Activated effector memory CD4-positive, alpha-beta T cell treated with anti-CD3 and anti-CD28 coated beads, Interleukin-2, amount 50 U/mL, for 16 hours (primary cell): ENCODE results near the gene XAGE1B.
"Not testable (repeated sequence)": the region's sequence is repeated elsewhere in the genome, so short reads cannot be mapped to it uniquely, and the experiment has no call there.

Experiments used
- DNase-seq: peaks from one replicate; pipeline ENCODE4 v3.0.0-alpha.2; 2020

XAGE1B gene

DNA sequence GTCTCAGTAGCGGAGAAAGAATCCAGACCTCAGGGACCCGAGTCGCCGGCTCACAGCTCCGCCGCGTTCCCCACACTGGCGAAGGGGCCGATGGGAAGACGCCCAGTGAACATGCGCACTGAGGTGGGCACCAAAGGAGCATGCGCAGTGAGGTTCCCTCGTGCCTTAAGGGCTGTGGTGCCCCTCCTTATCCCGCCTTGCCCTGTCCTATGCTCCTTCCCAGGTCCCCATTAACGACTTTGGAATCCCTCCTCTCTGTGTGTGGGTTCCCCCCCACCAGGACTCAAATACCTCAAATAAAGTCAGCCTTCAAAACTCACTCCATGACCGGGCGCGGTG is at the start of gene XAGE1B:
TSS of gene XAGE1B (minus strand) at position 77 of the 339 bp plus-strand sequence. CDS start 1,536 bp downstream, outside the sequence.
- DNase-seq: not testable (repeated sequence)

DNA sequence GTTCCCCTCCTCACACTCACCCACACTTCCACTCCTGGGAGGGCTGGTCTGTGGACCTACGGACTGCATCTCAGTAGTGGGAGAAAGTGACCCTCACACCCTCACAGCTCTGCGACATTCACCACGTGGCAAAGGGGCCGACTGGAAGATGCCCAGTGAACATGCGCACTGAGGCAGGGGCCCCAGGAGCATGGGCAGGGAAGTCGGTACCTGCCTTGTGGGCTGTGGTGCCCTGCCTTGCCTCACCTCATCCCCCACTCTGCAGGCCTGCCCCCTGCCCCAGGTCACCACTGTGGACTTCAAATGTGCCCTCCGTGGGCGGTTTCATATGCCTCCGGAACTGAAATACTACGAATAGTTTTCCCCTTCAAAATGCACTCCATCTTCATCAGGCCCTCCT is 46.2 kb upstream of the XAGE1B start:
- no peak for DNase-seq

DNA sequence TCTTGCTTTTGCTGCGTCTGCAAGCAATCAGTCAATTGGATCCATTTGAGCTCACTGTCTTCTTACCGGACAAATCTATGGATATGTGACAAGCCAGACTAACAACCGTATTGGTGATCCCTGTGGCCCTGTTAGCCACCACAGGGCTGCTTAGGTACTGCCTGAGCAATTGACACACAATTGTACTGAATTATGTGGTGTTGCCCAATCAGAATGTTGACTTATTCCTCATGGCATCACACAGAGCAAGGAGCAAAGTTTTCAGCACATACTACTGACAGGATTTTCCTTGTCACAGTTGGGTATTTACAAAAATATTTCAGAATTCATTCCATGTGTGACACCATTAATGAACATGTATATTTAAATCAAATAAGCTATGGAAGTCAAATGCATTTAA is 41.3 kb upstream of the XAGE1B start:
- no peak for DNase-seq

DNA sequence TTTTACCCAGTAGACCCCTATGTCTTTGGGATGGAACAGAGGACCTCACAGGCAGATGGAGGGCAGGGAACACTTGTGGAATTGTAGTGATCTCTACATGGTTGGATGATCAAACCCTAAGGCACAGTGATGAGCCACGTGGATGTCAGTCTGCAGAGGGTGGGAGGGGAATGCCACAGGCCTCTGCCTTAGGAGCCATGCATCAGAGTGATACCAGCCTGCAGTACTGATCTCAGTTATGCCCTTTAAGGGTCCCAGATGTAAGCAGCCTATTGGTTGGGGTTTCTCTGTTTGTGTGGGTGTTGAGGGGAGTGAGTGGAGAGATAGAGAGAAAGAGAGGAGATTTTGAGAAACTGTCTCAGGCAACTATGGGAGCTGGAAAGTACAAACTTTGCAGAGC is 39.9 kb upstream of the XAGE1B start:
- DNase-seq: no peak

DNA sequence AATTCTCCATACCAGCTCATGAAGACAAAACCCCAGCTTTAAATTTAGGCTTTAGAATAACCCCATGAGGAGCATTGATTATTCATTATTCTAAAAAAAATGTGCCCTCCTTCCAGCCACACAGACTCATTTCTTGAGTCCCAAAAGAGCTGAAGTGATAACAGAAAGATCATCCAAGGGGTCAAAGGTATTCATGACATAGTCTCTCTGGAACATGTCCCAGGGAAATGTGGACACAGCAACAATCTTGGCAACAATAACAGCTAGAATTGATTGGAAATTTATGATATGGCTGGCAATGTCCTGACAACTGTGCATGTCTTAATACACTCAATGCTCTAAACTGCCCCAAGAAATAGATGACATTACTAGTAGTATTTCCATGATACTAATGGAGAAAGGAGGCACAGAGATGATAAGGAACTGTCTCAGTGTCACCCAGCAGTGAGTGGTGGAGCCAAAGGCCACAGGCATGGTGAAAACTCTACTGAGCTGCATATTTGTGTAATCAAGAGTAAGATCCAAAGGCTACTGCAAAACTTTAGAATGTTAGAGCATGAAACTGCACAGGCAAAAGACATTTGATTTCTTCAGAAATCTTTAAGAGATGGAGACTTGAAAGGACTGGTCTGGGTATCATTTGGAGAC is 37.3 kb upstream of the XAGE1B start:
- DNase-seq: no peak

DNA sequence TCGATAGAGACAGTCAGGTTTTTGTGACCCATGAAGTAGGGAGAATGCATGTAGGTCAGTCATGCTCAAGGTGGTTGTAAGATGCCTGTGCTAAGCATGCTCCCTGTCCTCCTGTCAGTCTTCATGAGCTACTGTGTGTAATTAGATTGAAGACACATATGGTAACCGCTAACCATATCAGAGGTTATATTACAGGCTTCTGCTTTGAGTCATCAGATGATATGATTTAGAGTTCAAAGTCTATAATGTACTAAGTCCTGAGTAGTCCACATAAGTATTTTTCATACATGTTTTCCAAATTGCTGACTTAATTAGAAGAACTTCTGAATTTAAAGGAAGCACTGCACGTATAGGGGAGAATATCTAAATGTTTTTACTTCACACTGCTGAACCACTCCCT is 31.9 kb upstream of the XAGE1B start:
- DNase-seq: not testable (repeated sequence)

- DNase-seq: no peak
These were observed 27.4 kb upstream of the XAGE1B start for GRCh38 chrX:52544147-52544840.

DNA sequence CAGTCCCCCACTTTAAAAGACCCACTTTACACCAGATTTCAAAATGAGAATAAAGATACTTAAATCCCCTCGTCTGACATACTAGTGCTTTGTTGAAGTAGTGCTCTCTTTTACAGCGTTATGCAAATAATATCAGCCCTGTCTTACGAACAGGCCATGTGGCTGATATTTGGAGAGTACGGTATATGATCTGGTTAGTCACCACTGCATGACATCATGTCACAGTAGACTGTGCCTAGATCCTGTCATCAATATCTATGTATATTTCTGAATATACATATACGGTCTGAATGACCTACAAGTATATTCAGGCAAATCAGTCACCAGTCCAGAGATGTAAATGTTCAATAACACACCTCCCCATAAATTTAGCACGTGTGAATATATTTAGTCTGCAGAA is 25.4 kb upstream of the XAGE1B start:
- no peak for DNase-seq

DNA sequence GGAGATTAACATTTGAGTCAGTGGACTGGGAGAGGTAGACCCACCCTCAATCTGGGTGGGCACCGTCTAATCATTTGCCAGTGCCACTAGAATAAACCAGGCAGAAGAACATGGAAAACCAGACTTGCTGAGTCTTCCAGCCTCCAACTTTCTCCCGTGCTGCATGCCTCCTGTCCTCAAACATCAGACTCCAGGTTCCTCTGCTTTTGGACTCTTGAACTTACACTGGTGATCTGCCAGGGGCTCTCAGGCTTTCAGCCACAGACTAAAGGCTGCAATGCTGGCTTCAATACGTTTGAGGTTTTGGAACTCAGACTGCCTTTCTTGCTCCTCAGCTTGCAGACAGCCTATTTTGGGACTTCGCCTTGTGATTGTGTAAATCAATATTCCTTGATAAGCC is 24.2 kb upstream of the XAGE1B start:
- not testable (repeated sequence) for DNase-seq

- not testable (repeated sequence) for DNase-seq
These were observed 515 bp downstream of the XAGE1B start for GRCh38 chrX:52516110-52516986.

DNA sequence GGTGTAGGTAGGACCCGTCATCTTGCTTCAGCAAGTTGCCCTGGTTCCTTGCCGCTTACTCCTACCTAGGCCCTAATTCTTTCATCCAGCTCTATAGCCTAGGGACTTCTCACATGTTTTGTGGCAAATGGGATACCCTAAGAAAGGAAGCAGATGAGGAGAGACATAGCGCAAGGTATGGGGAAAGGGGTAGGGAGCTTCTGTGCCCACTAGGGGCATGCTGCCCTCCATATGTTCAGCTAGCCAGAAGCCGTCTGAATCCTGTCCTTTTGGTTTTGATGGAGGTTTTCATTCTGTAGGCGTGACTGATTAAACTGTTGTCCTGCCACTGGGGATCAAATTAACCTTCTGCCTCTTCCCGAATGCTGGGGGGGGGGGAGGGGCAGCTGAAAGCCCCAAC is 5.7 kb downstream of the XAGE1B start:
- DNase-seq: not testable (repeated sequence)

GRCh38 chrX:52509916-52510315 is 6.9 kb downstream of the XAGE1B start:
- DNase-seq: no peak

DNA sequence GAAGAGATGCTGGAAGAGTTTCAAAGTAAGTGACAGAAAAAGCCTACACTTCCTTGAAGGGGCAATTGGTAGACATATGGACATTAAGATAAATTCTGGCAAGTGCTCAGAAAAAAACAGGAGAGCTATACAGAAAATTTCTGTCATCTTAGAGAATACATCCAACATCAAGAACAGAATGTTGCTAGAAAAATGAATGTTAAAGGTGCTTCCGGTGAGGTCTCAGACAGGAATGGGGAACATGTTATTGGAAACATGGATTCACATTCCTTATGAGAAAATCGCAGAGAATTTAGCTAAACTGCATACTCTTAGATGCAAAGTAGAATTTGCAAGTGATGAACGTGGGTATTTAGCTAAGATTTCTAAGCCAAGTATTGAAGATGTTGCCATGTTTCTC is 9.5 kb downstream of the XAGE1B start:
- DNase-seq: no peak

DNA sequence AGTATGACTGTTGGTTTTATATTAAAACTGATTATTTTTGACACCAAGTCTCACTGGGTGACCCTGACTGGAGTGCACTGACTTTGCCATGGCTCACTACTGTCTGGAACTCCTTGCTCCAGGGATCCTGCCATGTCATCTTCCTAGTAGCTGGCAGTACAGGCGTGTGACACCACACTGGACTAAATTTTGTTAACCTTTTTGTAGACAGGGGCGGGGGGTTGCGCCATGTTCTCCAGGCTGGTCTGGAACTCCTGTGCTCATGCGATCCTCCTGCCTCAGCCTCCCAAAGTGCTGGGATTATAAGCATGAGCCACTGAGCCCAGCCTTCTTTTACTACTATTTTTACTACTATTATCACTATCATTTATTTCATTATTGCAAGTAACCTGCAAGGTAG is 12.3 kb downstream of the XAGE1B start:
- no peak for DNase-seq

DNA sequence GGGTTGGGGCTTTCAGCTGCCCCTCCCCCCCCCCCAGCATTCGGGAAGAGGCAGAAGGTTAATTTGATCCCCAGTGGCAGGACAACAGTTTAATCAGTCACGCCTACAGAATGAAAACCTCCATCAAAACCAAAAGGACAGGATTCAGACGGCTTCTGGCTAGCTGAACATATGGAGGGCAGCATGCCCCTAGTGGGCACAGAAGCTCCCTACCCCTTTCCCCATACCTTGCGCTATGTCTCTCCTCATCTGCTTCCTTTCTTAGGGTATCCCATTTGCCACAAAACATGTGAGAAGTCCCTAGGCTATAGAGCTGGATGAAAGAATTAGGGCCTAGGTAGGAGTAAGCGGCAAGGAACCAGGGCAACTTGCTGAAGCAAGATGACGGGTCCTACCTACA is 15.5 kb downstream of the XAGE1B start:
- DNase-seq: not testable (repeated sequence)

GRCh38 chrX:52496419-52496772 is 20.5 kb downstream of the XAGE1B start:
- DNase-seq: not testable (repeated sequence)

- DNase-seq: not testable (repeated sequence)
These were observed 21.1 kb downstream of the XAGE1B start, which contains the start of gene XAGE1A for GRCh38 chrX:52495545-52496418. XAGE1A (plus strand) TSS chrX:52495808; CDS start chrX:52497362, 1,554 bp downstream.

- DNase-seq: not testable (repeated sequence)
These were observed 45.6 kb downstream of the XAGE1B start for GRCh38 chrX:52471301-52471700.
